Prostate gland (tissue), 2 donors: Measurements from ENCODE around the gene SUPT7L. TPM values are rescaled to one million over a fixed set of nuclear protein-coding genes. Genes with fewer than 3 reads are reported as not detected.

Experiments used
- DNase-seq: peaks from one replicate; pipeline ENCODE4 v3.0.0-alpha.2; 2019; ENCODE audit warnings: low spot score
- H3K27ac ChIP-seq, 2 donors: fragments of 200-600 bp; sonication (generic); 2 replicates each; pipeline ENCODE4 v1.5.1; 2017 to 2019
- H3K27me3 ChIP-seq: fragments of 200-600 bp; sonication (generic); replicated peaks from 2 replicates; pipeline ENCODE4 v1.5.1; 2019; ENCODE audit not compliant: insufficient read depth
- H3K36me3 ChIP-seq, 2 donors: fragments of 200-600 bp; sonication (generic); 1 replicate in 1 of 2; 2 replicates in 1 of 2; pipeline versions ENCODE4 v1.5.1 to v1.8.1; 2017 to 2019
- H3K4me1 ChIP-seq: fragments of 200-600 bp; sonication (generic); replicated peaks from 2 replicates; pipeline ENCODE4 v1.5.1; 2019
- H3K4me3 ChIP-seq, 2 donors: fragments of 200-600 bp; sonication (generic); 2 replicates each; pipeline ENCODE4 v1.5.1; 2017 to 2019
- H3K9me3 ChIP-seq: fragments of 200-600 bp; sonication (generic); 2 replicates; pipeline ENCODE4 v1.5.1; 2017
- POLR2A ChIP-seq: fragments of 450-650 bp; IDR thresholded peaks from one replicate; pipeline ENCODE4 v1.6.1; 2016; ENCODE audit warnings: antibody characterized with exemption, mild to moderate bottlenecking
- POLR2AphosphoS5 ChIP-seq: sonication (generic); formaldehyde crosslinking; IDR thresholded peaks from one replicate; pipeline ENCODE4 v1.6.1; 2017; ENCODE audit warnings: antibody characterized with exemption
- WGBS: methylation state at CpG from one replicate; pipeline ENCODE4 v1.1.5; 2018; 5-methylcytosine and 5-hydroxymethylcytosine counted together
- intact Hi-C: fragments of 100-400 bp; cut with DNase I; formaldehyde crosslinking; loops from one replicate; pipeline ENCODE4 v1.14.2; 2022
- total RNA-seq, 2 donors: library from RNA; depleted of rRNA; stranded (reverse); fragments of >200 nt; gene quantifications; one replicate each; pipeline ENCODE4 v1.1.0, GENCODE V29; 2016
- TF ChIP-seq, protein P1 (sequence below), 4 experiments: fragments of 200-600 bp in 2 of 4; fragments of 450-650 bp in 2 of 4; sonication (generic) in 2 of 4; IDR thresholded peaks; 1 replicate in 3 of 4; 2 replicates in 1 of 4; pipeline ENCODE4 v1.5.1; 2016 to 2019; ENCODE audit warnings: antibody characterized with exemption in 4 of 4, mild to moderate bottlenecking in 2 of 4, moderate library complexity in 2 of 4

Gene SUPT7L
- total RNA-seq, 2 donors from 2014 or later: 18.6 to 34.2 TPM

DNA sequence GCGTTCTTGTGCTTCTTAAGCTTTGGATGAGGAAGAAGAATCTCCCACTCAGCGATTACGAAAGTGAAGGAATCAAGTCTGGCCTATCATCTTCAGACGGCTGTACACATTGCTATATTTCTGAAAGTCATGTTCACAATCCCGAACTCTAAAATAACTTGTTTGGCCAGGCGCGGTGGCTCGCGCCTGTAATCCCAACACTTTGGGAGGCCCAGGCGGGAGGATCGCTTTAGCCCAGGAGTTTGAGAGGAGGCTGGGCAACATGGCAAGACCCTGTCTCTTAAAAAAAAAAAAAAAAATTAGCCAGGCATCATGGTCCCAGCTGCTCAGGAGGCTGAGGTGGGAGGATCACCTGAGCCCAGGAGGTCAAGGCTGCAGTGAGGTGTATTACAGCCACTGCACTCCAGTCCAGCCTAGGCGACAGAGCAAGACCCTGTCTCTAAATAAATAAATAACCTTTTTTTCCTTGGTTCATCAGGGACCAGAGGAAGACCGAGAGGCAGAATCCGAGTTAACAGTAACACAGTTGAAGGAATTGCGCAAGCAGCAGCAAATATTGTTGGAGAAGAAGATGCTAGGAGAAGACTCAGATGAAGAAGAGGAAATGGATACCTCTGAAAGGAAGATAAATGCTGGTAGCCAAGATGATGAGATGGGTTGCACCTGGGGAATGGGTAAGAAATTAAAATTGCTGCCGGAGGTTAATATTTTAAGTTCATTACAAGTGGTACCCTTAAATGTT is 1.4 kb upstream of the SUPT7L start:
- Histone ChIP-seq H3K27me3 (no peaks in the 10 kb centered on the region), H3K27ac (no peak overlapping the region), H3K4me3 (peak overlapping the region; percentile 66 to 90), H3K36me3 (peaks cover 3 to 6% of the 10 kb centered on the region in 2 donors), H3K9me3 (no peaks in the 10 kb centered on the region), H3K4me1 (peaks cover 6% of the 10 kb centered on the region)
- TF ChIP-seq POLR2A: no peak
- no peak for TF ChIP-seq POLR2AphosphoS5
- TF ChIP-seq, protein P1, sequence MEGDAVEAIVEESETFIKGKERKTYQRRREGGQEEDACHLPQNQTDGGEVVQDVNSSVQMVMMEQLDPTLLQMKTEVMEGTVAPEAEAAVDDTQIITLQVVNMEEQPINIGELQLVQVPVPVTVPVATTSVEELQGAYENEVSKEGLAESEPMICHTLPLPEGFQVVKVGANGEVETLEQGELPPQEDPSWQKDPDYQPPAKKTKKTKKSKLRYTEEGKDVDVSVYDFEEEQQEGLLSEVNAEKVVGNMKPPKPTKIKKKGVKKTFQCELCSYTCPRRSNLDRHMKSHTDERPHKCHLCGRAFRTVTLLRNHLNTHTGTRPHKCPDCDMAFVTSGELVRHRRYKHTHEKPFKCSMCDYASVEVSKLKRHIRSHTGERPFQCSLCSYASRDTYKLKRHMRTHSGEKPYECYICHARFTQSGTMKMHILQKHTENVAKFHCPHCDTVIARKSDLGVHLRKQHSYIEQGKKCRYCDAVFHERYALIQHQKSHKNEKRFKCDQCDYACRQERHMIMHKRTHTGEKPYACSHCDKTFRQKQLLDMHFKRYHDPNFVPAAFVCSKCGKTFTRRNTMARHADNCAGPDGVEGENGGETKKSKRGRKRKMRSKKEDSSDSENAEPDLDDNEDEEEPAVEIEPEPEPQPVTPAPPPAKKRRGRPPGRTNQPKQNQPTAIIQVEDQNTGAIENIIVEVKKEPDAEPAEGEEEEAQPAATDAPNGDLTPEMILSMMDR (IDR thresholded peaks at IDR 0.05): no peak
- no peak for DNase-seq
- intact Hi-C loops: no loop called here
- WGBS: 79% methylated on average over 16 of the region's 16 CpGs

DNA sequence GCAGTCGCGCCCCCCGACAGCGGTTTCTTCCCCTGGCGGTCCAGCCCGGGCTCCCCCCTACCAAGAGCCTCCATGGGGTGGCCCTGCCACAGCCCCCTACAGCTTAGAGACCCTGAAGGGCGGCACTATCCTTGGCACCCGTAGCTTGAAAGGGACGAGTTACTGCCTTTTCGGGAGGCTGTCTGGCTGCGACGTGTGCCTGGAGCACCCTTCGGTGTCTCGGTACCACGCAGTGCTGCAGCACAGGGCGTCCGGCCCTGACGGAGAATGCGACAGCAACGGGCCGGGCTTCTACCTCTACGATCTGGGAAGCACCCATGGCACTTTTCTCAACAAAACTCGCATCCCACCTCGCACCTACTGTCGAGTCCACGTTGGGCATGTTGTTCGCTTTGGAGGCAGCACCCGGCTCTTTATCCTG is 750 bp upstream of the SUPT7L start:
- intact Hi-C loops: no loop called here
- WGBS: 5% methylated on average over 14 of the region's 28 CpGs
- H3K27ac ChIP-seq: peak overlapping the region; percentile 86 to 93
- no peak for DNase-seq
- H3K27me3 ChIP-seq: no peaks in the 10 kb centered on the region
- peak overlapping the region; percentile 66 to 90 for H3K4me3 ChIP-seq
- peaks cover 1 to 6% of the 10 kb centered on the region in 2 donors for H3K36me3 ChIP-seq
- no peaks in the 10 kb centered on the region for H3K9me3 ChIP-seq
- TF ChIP-seq POLR2AphosphoS5 (no peak), POLR2A (peak; percentile 1)
- TF ChIP-seq, protein P1 (IDR thresholded peaks at IDR 0.05): no peak
- H3K4me1 ChIP-seq: peaks cover 6% of the 10 kb centered on the region

DNA sequence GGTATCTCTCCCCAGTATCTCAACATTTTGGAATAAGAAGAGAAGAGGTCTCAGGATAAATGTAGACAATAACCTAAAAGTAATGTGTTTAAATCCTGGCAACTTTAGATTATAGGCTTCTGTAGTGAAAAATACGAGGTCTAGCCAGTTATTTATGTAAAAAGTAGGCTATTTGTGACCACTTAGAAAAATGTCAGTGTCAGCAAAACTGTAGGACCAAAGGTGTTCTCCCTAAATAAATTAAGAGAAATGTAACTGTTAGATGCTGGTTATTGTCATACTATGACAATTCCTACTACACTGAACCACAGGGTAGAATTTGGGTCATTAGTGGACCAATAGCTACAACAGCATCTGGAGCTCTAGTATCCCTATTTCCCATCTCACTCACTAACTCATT is 2.0 kb downstream of the SUPT7L start:
- TF ChIP-seq, protein P1 (IDR thresholded peaks at IDR 0.05): no peak
- Histone ChIP-seq H3K4me1 (peaks cover 6% of the 10 kb centered on the region), H3K27ac (no peak overlapping the region), H3K27me3 (no peaks in the 10 kb centered on the region), H3K4me3 (no peak overlapping the region), H3K36me3 (no peaks in the 10 kb centered on the region), H3K9me3 (no peaks in the 10 kb centered on the region)
- intact Hi-C loops: no loop called here
- WGBS: 91% methylated on average over 1 of the region's 1 CpG
- DNase-seq: no peak

DNA sequence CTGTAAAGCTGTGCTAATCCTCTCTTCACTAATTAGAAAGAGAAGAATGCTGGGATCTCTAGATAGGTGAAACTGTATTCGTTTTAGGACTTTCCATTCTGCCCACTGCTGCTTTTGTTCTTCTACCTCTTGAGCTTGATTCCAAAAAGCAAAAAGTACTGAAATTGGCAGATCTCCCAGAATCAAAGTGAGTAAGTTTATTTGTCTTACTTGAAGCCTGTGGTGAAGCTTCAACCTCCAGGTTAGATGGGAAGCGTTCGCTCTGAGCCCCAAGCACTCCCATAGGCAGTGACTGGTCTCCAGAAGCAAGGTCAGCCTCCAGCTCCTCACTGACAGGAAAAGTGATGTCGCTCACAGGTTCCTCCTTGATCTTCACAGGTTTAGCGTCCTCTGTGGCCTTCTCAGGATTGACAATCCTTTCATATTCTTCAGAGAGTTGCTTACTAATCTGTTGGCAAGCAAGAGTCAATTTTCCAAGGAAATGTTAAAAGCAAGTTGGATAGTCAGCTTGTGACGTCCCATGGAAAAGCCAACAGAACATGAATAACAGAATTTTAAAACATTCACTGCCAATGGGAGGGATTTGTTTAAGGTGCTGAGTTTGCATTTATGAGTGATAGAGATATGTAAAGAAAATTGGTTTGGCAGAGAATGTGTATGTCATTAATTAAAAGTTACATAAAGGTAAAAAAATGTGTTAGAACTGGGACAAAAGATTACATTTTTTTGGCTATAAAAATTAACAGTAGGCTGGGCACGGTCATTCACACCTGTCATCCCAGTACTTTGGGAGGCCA is 8.1 kb downstream of the SUPT7L start:
- no peak overlapping the region for H3K4me3 ChIP-seq
- 71% methylated on average over 7 of the region's 7 CpGs for WGBS
- TF ChIP-seq, protein P1 (IDR thresholded peaks at IDR 0.05): no peak
- TF ChIP-seq POLR2A: no peak
- no peak for TF ChIP-seq POLR2AphosphoS5
- DNase-seq: no peak
- H3K9me3 ChIP-seq: no peaks in the 10 kb centered on the region
- no peaks in the 10 kb centered on the region for H3K4me1 ChIP-seq
- H3K36me3 ChIP-seq: peaks cover 0 to 6% of the 10 kb centered on the region in 2 donors
- no peaks in the 10 kb centered on the region for H3K27me3 ChIP-seq
- intact Hi-C loops: no loop called here
- no peak overlapping the region for H3K27ac ChIP-seq
